K562 (cell line): ENCODE results near the gene ZNF692.

ENCODE experiments used
- ETS2 ChIP-seq: IDR thresholded peaks from 2 replicates; pipeline ENCODE4 v1.6.1; 2016; ENCODE audit warnings: borderline replicate concordance, missing genetic modification characterization, mild to moderate bottlenecking, moderate library complexity, missing compliant biosample characterization; ENCODE audit not compliant: poor library complexity, severe bottlenecking
- EZH2 ChIP-seq: IDR thresholded peaks from 2 replicates; pipeline ENCODE4 v1.6.1; 2012; ENCODE audit warnings: low read depth, mild to moderate bottlenecking, inconsistent platforms, low read length, borderline replicate concordance
- HCFC1 ChIP-seq: IDR thresholded peaks from 2 replicates; pipeline ENCODE4 v1.6.1; 2012; ENCODE audit warnings: low read depth, low read length, improper control_type of control experiment
- POLR2B ChIP-seq: fragments of 450-650 bp; IDR thresholded peaks from 2 replicates; pipeline ENCODE4 v1.6.1; 2018; ENCODE audit warnings: low read depth; ENCODE audit not compliant: partially characterized antibody
- PTTG1 ChIP-seq: fragments of 450-650 bp; IDR thresholded peaks from 2 replicates; pipeline ENCODE4 v1.6.1; 2016; ENCODE audit warnings: low read depth, mild to moderate bottlenecking, missing genetic modification characterization, missing compliant biosample characterization
- SIX5 ChIP-seq, 2 experiments: IDR thresholded peaks; 2 replicates each; pipeline ENCODE4 v1.6.1; 2011; ENCODE audit warnings: low read length in 2 of 2, borderline replicate concordance in 1 of 2, low read depth in 1 of 2, mild to moderate bottlenecking in 1 of 2, moderate library complexity in 1 of 2; ENCODE audit not compliant: insufficient read depth in 1 of 2
- SPI1 ChIP-seq: IDR thresholded peaks from 2 replicates; pipeline ENCODE4 v1.6.1; 2011; ENCODE audit warnings: low read depth, low read length, control low read depth, borderline replicate concordance
- TAF1 ChIP-seq: IDR thresholded peaks from 2 replicates; pipeline ENCODE4 v1.6.1; 2011; ENCODE audit warnings: mild to moderate bottlenecking, low read length, moderate library complexity; ENCODE audit not compliant: insufficient read depth, control insufficient read depth, severe bottlenecking; ENCODE audit errors: extremely low read depth
- TOE1 ChIP-seq, 2 experiments: fragments of 450-650 bp in 1 of 2; sonication (generic) in 1 of 2; formaldehyde crosslinking in 1 of 2; IDR thresholded peaks; 2 replicates each; pipeline versions ENCODE4 v1.7.1 to v1.8.0; 2016 to 2022; ENCODE audit warnings: borderline replicate concordance in 2 of 2, mild to moderate bottlenecking in 2 of 2, antibody characterized with exemption in 1 of 2, inconsistent platforms in 1 of 2, low read depth in 1 of 2, missing genetic modification reagents in 1 of 2, moderate library complexity in 1 of 2
- ZNF146 ChIP-seq: IDR thresholded peaks from one replicate; pipeline ENCODE4 v1.6.1; 2018; ENCODE audit warnings: missing compliant biosample characterization; ENCODE audit not compliant: unreplicated experiment
- ZZZ3 ChIP-seq: fragments of 450-650 bp; IDR thresholded peaks from 2 replicates; pipeline ENCODE4 v1.6.1; 2016; ENCODE audit warnings: antibody characterized with exemption, mild to moderate bottlenecking, moderate library complexity
- TF ChIP-seq, protein P1 (sequence below), 3 experiments: IDR thresholded peaks in 2 of 3; conservative IDR thresholded peaks in 1 of 3; 2 replicates each; pipeline ENCODE4 v1.5.1; 2011 to 2012; ENCODE audit warnings: low read length in 3 of 3, mild to moderate bottlenecking in 3 of 3, control low read depth in 2 of 3, improper control_type of control experiment in 1 of 3, inconsistent platforms in 1 of 3, low read depth in 1 of 3, mixed read lengths in 1 of 3, moderate library complexity in 1 of 3; ENCODE audit not compliant: insufficient read depth in 2 of 3

GRCh38 chr1:248849637-248850036 lies 9.2 kb downstream of the ZNF692 start:
- no peak for TF ChIP-seq SPI1
- TF ChIP-seq SIX5 (IDR thresholded peaks at IDR 0.05; ENCODE audit: borderline replicate concordance in 1 of 2, insufficient read depth in 1 of 2, low read depth in 1 of 2, low read length in 2 of 2), result no peak
- TF ChIP-seq ZZZ3, result no peak
- no peak for TF ChIP-seq TOE1 (IDR thresholded peaks at IDR 0.05; ENCODE audit: borderline replicate concordance)
- no peak for TF ChIP-seq TOE1 (CRISPR knock-in tag; IDR thresholded peaks at IDR 0.05; ENCODE audit: borderline replicate concordance, low read depth)
- TF ChIP-seq ETS2, result no peak
- no peak for TF ChIP-seq ZNF146
- TF ChIP-seq EZH2, result no peak
- TF ChIP-seq HCFC1, result no peak
- TF ChIP-seq PTTG1, result no peak
- no peak for TF ChIP-seq POLR2B
- no peak for TF ChIP-seq TAF1
- TF ChIP-seq, protein P1, sequence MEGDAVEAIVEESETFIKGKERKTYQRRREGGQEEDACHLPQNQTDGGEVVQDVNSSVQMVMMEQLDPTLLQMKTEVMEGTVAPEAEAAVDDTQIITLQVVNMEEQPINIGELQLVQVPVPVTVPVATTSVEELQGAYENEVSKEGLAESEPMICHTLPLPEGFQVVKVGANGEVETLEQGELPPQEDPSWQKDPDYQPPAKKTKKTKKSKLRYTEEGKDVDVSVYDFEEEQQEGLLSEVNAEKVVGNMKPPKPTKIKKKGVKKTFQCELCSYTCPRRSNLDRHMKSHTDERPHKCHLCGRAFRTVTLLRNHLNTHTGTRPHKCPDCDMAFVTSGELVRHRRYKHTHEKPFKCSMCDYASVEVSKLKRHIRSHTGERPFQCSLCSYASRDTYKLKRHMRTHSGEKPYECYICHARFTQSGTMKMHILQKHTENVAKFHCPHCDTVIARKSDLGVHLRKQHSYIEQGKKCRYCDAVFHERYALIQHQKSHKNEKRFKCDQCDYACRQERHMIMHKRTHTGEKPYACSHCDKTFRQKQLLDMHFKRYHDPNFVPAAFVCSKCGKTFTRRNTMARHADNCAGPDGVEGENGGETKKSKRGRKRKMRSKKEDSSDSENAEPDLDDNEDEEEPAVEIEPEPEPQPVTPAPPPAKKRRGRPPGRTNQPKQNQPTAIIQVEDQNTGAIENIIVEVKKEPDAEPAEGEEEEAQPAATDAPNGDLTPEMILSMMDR (IDR thresholded peaks at IDR 0.05 in 2 of 3, conservative IDR thresholded peaks at IDR 0.05 in 1 of 3; ENCODE audit: insufficient read depth in 2 of 3, low read depth in 1 of 3, low read length in 3 of 3), result no peak
